GM21528 (cell line): ENCODE measurements around the gene AOPEP.

Source experiments
- ATAC-seq: cut with Tn5 transposase; IDR thresholded peaks from one replicate; pipeline ENCODE4 v1.9.1; 2021; ENCODE audit warnings: mild to moderate bottlenecking, moderate library complexity; ENCODE audit not compliant: unreplicated experiment, low FRiP score

The AOPEP gene

GRCh38 chr9:95045751-95046150 lies 319.3 kb downstream of the AOPEP start:
- ATAC-seq = no peak

- no peak for ATAC-seq
Measured at GRCh38 chr9:95047452-95048224, 321.1 kb downstream of the AOPEP start.

GRCh38 chr9:95048225-95049087 lies 322.0 kb downstream of the AOPEP start:
- peak; percentile 75 for ATAC-seq

GRCh38 chr9:95049761-95050160 lies 323.3 kb downstream of the AOPEP start:
- no peak for ATAC-seq

GRCh38 chr9:95053611-95054570 lies 327.4 kb downstream of the AOPEP start:
- no peak for ATAC-seq

GRCh38 chr9:95055334-95055850 lies 328.9 kb downstream of the AOPEP start:
- ATAC-seq = no peak

- no peak for ATAC-seq
Measured at GRCh38 chr9:95055851-95056551, 329.5 kb downstream of the AOPEP start.

- ATAC-seq = no peak
Measured at GRCh38 chr9:95057101-95057500, 330.6 kb downstream of the AOPEP start.

- no peak for ATAC-seq
Measured at GRCh38 chr9:95058121-95058785, 331.8 kb downstream of the AOPEP start.

- no peak for ATAC-seq
Measured at GRCh38 chr9:95058795-95059386, 332.4 kb downstream of the AOPEP start.

GRCh38 chr9:95060234-95060633 lies 333.7 kb downstream of the AOPEP start:
- no peak for ATAC-seq

- ATAC-seq = no peak
Measured at GRCh38 chr9:95060916-95061315, 334.4 kb downstream of the AOPEP start.

- no peak for ATAC-seq
Measured at GRCh38 chr9:95061916-95062595, 335.6 kb downstream of the AOPEP start.

GRCh38 chr9:95062596-95063065 lies 336.1 kb downstream of the AOPEP start:
- ATAC-seq = no peak

GRCh38 chr9:95063300-95063699 lies 336.8 kb downstream of the AOPEP start:
- no peak for ATAC-seq

- ATAC-seq = no peak
Measured at GRCh38 chr9:95065224-95065623, 338.7 kb downstream of the AOPEP start.

- ATAC-seq = no peak
Measured at GRCh38 chr9:95067057-95067456, 340.6 kb downstream of the AOPEP start.

GRCh38 chr9:95067897-95068296 lies 341.4 kb downstream of the AOPEP start:
- no peak for ATAC-seq
